GM18502 (cell line): ENCODE measurements around the gene DSE.
A peak's percentile ranks its signal among the peaks of the same experiment; 100 is the strongest.

ENCODE experiments used
- ATAC-seq: cut with Tn5 transposase; IDR thresholded peaks from one replicate; pipeline ENCODE4 v1.9.1; 2021; ENCODE audit warnings: mild to moderate bottlenecking; ENCODE audit not compliant: unreplicated experiment, poor library complexity

The DSE gene

GRCh38 chr6:116385459-116385802, 14.7 kb downstream of the DSE start:
- no peak for ATAC-seq

- no peak for ATAC-seq
These were observed 15.2 kb downstream of the DSE start for GRCh38 chr6:116385921-116386320.

GRCh38 chr6:116386581-116387299, 16.0 kb downstream of the DSE start:
- peak; percentile 45 for ATAC-seq

- peak; percentile 67 for ATAC-seq
These were observed 16.6 kb downstream of the DSE start for GRCh38 chr6:116387374-116387773.

- ATAC-seq = no peak
These were observed 18.2 kb downstream of the DSE start for GRCh38 chr6:116388924-116389323.

GRCh38 chr6:116389357-116389756, 18.6 kb downstream of the DSE start:
- ATAC-seq = no peak

GRCh38 chr6:116390581-116390980, 19.8 kb downstream of the DSE start:
- ATAC-seq = peak; percentile 55

GRCh38 chr6:116392132-116393013, 21.6 kb downstream of the DSE start:
- no peak for ATAC-seq

GRCh38 chr6:116393430-116393829, 22.7 kb downstream of the DSE start:
- no peak for ATAC-seq

- peak; percentile 46 for ATAC-seq
These were observed 24.9 kb downstream of the DSE start for GRCh38 chr6:116395647-116396046.

- ATAC-seq = no peak
These were observed 25.7 kb downstream of the DSE start for GRCh38 chr6:116396441-116396840.

GRCh38 chr6:116397914-116398313, 27.2 kb downstream of the DSE start:
- no peak for ATAC-seq

GRCh38 chr6:116398316-116399010, 27.7 kb downstream of the DSE start:
- ATAC-seq = no peak

GRCh38 chr6:116399287-116399686, 28.5 kb downstream of the DSE start:
- no peak for ATAC-seq

GRCh38 chr6:116400328-116400727, 29.6 kb downstream of the DSE start:
- ATAC-seq = no peak

- no peak for ATAC-seq
These were observed 31.6 kb downstream of the DSE start for GRCh38 chr6:116402108-116402937.

- no peak for ATAC-seq
These were observed 32.5 kb downstream of the DSE start for GRCh38 chr6:116403205-116403604.

GRCh38 chr6:116404696-116405095, 33.9 kb downstream of the DSE start:
- no peak for ATAC-seq

GRCh38 chr6:116405138-116405537, 34.4 kb downstream of the DSE start:
- ATAC-seq = peak; percentile 58

GRCh38 chr6:116405652-116406356, 35.1 kb downstream of the DSE start:
- ATAC-seq = no peak
